GM19397 (cell line): ENCODE results near the gene MYO5A.

Source experiments
- ATAC-seq: cut with Tn5 transposase; IDR thresholded peaks from one replicate; pipeline ENCODE4 v1.9.1; 2021; ENCODE audit warnings: mild to moderate bottlenecking, moderate library complexity; ENCODE audit not compliant: unreplicated experiment

MYO5A gene

DNA sequence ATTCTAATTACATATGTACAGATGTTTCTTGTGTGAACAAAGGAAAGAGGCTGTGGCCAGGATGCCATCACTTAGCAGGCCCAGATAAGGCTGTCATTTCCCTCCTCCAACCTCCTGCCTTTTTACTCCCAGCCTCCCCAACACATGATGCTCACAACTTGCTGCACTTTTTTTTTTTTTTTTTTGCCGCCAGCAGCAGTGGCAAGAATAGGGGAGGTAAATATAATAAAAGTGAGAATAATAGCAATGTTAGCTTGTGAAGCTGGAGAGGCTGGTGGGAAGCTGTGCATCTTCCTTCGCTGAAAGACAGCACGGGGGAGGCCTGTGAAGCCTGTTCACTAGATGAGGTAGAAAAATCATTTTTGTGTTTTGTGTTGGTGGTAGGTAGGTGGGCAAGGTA lies 190.6 kb downstream of the MYO5A start:
- ATAC-seq = no peak

DNA sequence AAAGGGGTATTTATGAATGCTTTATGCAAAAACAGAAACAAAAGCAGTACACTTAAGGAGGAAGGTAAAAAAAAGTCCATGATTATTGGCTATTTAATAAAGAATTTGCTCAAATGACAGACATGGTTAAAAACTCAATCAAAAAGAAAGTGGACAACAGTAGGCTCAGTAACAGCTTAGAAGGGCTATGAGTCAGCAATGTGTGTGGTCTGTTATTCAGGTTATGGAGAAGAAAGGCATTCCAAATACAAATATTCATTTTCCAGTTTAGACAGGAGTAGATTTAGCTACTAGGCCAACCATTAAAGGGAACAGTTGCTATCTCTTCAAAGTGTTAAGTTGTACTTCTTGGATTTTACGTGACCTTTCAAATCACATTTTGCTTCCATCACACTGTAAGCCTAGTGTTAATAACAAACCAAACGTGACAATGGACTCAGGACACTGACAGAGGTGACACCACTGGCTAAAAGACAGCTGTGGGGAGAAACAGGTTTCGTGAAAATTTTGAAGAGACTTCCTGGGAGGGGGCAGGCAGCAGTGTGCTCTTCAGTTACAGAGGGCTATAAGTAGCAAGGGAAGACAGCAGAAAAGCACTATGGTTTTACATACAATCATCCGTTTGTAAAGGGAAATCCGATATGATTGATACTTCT lies 191.4 kb downstream of the MYO5A start:
- ATAC-seq = no peak

DNA sequence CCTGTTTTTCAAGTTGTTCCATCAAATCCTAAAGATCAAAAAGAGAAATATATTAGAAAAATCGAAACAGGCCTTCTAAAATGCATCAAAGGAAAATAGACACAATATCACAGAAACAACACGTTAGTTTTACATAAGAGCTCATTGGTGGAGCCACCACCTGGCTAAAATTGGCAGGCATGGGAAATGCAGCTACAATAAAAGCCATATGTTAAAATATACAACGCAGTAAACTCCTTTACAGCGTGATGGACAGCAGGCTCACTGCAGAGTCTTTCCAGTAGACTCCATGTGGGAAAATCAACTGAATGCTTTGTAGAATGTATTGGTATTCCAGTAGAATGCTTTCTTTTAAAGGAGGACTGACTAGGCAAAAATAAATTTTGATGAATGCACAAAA lies 192.2 kb downstream of the MYO5A start:
- ATAC-seq = no peak

DNA sequence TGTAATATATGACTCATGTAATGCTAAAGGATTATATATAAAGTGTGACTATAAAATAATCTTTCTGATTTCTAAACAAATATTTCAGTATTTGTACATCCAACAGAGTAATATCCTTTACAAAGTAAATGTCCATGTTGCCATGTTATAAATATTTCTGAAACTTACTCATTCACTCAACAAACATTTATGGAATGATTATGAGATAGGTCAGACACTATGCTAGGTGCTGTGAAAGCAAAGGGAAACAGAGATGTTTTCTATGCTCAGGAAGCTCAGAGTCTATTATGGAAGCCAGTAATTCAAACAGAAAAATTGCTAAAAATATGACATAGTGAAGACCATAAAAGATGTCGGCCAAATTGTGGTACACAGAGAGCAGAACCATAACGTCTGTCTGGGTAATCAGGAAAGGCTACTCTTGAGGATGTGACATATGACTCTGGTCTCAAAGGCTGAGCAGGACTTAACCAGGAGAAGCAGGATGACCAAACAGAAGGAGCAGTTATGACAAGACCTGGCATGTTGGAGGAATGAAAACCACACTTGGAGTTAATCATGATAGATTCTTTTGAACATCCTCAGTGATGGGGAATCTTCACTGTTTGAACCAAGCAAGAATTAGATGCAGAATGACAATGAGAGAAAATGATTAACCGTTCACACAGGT lies 194.1 kb downstream of the MYO5A start:
- ATAC-seq = no peak

DNA sequence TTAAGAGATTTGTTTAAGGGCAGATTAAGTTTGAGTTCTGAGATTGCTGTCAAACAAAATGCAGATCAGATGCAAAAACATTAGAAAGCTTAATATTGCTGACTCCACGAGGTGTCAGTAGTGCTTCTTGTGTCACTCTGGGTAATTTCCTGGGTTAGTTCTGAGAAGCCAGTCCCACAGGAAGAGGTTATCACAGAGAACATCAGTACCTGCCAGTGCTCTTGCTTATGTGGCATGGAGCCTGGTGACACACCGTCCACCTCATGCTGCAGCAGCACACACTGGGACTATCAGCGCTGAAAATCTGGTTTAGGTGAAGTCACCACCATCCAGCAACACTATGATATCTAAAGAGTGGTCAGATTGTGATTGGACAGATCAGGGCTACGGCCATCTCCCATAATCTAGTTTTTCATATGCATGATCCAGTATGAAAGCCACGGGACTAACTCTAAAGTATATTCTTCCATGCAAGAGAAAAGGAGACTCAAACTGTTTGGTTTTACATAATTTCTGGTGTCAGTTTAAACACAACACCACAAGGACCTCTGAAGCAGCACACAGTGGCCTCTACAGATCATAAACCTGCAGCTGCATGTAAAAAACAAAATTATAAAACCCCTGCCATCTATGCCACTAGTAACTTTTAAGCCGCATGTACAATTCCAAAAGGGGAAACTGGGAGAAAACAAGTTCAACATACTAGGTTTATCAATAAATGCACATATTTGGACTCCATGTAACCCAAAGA lies 197.0 kb downstream of the MYO5A start:
- peak; percentile 82 for ATAC-seq

DNA sequence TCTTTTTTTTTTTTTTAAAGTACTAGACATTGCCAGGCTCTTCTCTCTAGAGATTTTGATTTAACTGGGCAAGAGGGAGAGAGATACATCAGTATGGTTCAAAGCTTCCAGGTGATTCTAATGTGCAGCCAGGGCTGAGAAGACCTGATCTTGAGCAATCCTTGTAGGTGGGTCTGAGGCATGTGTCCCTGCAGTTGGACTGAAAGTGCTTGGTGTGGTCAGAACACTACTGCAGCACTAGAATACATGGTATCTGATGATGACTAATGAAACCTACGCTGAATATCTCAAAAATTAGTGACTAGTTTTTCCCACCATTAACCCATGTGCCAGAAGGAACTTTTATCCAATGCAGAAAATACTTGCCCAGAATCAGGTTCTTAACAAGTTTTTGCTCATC lies 198.7 kb downstream of the MYO5A start:
- ATAC-seq = no peak

DNA sequence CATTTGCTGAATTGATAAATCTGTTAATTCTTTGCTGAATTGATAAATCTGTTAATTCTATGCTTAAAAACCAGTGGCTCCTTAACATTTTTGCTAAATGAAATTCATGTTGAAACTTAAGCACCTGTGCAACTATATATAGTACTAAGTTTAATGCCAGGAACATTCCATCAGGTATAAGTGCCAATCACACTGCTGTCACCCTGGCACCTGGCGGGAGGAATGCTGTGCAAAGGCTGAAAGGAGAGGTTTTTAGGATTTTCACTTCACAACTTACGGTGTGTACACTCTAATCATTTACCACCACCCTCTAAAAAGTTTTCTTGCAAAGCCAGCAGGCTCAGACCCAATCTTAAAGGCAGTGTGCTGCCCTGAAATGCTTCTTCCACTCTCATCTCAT lies 199.5 kb downstream of the MYO5A start:
- ATAC-seq = no peak

DNA sequence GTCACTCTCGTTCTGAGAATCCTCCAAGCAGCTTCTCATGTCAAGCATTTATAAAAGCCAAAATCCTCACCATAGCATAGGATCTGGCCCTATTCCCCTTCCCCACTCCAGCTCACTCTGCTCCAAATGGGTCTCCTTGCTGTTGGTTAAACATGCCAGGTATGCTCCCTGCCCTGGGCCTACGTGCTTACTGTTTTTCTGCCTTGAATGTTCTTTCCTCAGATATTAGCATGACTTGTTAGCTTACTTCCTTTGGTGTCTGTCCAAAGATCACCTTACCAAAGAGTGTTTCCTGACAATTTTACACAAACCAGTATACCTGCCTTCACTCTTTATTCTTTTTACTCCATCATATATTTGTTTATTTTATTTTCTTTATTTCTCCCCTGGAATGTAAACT lies 200.0 kb downstream of the MYO5A start:
- ATAC-seq = no peak

DNA sequence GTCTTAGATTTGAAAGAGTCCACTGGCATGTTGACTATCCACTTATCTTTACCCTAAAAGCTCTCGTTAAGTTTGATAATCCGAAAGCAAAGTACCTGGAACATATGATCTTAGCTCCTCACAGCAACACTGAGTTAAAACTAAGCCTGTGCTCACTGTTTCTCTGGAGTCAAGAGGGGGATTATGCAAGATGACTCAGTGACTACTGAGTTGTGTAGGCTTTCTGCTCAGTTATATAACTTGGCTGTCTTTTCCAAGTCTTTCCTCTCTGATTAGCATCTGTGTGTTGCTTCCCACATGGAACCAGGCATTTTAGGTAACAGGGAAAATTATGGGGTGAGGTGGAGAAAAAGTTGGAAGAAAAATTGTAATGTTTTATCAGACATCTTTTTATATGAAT lies 201.9 kb downstream of the MYO5A start:
- ATAC-seq = no peak

DNA sequence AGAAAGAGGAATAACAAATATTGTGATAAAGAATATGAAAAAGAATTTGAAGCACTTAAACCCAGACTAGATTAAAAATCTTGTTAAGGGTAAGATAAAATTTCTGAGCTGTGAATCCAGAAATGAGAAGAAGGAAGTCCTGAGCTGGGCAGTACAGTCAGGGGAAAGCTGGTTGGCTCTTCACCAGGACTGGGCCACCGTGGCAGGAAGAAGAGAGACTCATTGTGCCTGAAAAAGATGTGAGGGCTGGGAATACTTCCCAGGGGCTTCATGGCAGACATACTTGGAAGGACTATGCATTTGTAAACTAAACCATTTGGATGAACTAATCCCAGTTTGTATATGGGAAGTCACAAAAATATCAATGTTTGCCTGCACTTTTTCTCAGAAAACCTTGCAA lies 204.6 kb downstream of the MYO5A start:
- no peak for ATAC-seq

DNA sequence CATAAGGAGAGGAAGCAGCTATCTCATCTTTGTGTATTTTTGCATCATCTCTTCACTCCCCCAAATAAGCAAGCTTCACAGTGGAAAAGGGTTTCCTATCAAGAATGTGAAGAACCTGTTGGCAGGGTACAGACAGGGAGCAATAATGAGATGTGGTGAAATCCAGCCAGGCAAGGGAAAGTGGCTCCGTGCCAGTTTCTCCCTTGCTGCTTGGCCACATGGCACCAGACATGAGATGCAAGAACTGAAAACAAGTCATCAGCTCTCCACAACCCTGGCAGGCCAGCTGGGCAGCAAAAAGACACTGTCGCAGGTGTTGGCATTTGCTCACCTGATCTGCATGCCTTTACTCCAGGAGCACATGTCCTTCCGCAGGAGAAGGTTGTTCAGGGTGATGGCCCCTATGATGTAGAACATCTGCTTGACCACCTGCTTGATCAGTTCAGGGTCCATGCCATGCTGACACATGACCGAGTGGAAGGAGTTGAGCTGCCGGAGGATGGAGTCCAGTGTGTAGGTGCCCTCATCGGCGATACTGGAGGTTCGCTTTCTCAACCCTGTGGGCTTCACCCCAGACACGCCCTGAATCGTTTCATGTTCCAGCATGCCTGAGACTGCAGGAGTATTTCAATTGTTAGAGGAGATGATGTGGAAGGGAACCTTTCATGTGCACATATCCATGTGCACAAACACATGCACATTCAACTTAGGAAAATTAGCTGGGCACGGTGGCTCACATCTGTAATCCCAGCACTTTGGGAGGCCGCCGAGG lies 209.8 kb downstream of the MYO5A start:
- ATAC-seq = no peak

DNA sequence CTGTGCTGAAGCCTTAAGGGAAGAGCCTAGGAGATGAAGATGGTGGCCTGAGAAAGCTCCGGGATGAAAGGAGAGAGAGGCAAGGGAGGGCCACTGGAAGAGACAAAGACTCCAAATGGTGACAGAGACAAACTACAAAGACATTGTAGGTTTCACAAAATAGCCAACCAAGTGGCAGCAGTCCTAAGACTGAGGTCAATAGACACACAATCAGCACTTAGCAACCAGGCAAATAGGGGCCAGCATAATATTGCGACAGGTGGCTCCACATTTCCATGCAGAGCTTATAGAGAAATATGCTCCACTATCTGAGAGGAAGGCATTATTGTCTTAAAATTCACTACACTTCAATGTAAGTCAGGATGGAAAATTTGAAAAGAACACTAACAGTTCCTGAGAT lies 211.0 kb downstream of the MYO5A start:
- no peak for ATAC-seq

DNA sequence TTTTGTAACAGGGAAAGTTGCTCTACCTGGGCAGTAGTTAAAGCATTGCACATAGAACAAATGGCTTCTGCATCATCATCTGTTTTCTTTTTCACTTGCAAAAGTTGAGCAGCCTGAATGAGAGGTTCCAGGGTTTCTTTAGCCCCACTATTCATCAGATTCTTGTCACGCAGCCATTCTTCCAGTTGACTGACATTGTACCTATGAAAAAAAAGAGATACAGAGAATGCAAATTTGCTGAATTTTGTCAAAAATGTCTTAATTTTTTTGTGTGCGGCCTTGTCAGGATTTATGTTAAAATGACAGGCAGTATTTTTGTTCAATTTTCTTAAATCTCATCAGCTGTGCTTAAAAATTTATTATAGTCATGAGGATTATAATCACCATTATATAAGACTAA lies 211.7 kb downstream of the MYO5A start:
- ATAC-seq = no peak

DNA sequence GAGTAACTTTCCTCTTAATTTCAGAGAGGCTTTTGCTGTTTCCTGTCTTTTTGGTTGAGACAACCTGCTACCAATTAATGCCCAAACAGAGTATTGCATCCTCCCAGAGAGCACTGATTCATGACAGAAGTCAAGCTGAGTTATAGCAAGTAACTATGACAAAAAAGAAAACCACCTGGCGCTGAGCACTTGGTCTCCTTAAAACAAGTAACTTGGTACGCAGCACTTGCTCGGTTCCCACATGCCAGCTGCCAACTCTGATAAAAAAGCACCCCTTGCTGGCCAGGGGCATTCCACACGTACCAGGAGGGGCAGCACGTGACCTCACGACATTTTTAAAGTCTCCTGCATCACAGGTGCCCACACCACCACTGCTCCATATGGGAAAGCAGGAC lies 219.5 kb downstream of the MYO5A start:
- peak; percentile 75 for ATAC-seq

DNA sequence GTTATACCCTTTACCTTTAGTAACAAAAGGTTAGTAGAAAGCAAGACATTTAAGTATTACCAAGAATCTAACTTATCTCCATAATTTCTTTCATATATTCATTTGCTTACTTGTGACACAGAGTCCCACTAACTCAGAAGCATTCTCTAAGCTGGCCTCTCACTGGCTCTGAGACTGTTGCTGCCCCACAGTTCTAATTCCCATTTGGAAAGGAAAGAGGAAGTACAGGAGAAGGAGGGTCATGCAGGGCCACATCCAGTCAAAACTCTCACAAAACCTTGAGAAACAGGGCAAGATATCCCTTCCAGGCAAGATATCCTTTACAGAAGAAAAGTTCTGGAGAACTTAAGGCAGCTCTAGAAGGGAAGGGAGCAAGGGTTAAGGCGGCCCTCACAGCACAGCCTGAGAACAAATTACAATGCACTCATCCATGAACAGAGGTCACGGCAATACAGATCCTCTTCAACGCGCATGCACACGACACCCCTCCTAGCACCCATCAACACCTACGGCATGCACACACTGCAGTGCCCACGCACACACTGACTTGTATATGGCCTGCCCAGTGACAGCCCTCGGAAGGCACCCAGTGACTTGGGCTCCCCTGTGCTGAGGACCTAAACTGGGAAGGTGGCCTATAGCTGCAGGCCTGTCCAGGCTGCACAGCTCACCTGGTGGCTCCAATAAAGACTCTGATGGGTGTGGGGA lies 220.1 kb downstream of the MYO5A start:
- ATAC-seq = peak; percentile 80

DNA sequence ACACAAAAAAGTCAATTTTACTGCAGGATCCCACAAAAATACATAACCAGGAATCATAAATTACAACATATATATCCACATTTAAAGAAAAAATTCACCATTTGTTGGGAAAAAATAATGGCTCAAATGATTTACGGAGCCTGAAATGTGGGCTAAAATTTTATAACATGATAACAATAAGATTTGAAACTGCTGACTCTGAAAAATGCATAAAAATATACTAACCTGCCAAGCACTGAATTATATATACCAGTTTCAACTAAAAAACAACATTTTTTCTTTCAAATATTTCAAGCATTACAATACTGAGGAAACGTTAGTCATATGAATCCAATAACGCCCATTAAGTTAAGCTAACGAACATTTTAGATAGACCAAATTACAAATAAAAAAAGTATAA lies 220.8 kb downstream of the MYO5A start:
- no peak for ATAC-seq

DNA sequence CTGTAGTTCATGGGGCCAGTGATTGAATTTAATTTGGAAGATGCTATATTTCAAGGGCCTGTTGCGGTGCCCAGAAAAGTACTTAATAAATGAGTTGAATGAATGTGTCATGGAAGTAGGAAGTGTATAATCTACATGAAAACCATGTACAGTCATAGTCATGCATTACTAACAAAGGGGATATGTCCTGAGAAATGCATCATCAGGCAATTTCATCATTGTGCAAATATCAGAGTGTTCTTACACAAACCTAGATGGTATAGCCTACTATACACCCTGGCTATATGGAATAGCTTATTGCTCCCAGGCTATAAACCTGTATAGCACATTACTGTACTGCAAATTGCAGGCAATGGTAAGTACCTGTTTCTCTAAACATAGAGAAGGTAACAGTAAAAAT lies 222.4 kb downstream of the MYO5A start:
- ATAC-seq = no peak

DNA sequence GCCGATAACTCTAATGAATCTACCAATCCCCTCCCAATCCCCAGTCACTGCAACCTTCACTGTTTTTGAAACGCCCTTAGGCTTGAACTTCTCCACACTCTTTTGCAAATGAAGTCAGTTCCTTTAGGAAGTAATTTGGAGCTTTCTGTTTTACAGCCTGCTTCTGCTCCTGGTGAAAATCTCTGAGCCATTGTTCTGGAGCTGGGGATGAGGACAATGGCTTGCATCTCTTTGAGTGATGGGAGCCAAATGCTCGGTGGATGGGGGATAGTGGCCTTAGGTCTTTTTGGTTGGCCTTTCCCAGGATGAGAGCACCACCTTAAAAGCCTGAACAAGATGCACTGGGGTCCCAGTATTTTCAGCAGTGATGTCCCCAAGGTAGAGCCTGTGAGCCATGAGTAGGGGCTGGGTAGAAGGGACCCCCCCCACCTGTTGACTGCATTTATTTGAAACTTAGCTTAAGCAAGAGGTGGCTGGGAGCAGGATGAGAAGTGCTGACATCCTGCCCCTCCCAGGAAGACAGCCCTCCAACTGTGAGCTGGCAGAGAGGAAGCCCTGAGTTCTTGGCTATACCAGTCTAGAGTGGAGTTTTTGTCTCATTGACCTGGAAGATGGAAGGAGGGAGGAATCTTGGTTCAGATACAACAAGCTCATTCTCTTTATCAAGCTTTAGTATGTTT lies 225.4 kb downstream of the MYO5A start:
- ATAC-seq = no peak

DNA sequence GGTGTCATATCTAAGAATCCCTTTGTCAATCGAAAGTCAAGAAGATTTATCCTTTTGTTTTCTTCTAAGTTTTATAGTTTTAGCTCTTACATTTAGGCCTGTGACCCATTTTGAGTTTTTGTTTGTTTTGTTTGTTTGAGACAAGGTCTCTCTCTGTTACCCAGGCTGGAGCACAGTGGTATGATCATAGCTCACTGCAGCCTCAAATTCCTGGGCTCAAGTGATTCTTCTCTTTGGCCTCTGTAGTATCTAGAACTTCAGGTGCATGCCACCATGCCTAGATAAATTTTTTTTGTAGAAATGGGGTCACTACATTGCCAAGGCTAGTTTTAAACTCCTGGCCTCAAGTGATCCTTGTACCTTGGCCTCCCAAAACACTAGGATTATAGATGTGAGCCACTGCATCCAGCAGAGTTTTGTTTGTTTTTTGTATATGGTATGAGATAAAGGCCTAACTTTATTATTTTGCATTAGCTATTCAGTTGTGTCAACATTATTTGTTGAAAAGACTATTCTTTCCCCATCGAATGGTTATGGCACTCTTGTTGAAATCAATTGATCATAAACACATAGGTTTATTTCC lies 227.3 kb downstream of the MYO5A start:
- ATAC-seq = no peak

DNA sequence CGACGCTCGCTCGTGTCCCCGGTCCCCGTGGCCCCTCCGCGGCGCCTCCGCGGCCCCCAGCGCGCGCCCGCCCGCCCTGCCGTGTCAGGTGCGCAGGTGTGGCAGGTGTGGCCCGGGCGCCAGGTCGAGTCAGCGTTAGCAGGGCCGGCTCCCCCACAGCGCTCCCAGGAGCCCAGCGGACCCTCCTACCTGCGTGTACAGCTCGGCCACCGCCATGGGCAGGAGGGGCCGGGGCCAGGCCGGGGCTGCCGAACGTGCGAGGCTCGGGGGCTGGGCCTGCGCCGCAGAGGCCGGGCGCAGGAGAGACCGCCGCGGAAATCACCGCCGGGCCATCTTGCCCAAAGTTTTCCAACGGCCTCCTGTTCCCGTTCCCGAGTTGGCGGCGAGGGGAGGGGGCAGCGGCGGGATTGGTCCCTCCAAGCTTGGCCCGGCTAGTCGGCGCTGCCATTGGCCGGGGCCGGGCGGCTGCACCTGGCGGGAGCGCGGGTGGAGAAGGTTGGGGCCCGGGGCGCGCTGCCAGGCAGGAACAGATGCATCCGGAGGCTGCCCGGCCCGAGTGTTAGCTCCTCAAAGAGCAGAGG lies 233.2 kb downstream of the MYO5A start, which contains the start of gene MYO5C:
Gene MYO5C (minus strand): TSS at position 384 of the 581 bp plus-strand sequence. CDS start 168 bp downstream, at position 216.
- no peak for ATAC-seq
